ENCODE results near the gene MCOLN2. TPM values are rescaled to one million over a fixed set of nuclear protein-coding genes. Genes with fewer than 3 reads are reported as not detected.

The MCOLN2 gene
- total RNA-seq, 1 experiment from 2014 or later = 22.5 TPM

DNA sequence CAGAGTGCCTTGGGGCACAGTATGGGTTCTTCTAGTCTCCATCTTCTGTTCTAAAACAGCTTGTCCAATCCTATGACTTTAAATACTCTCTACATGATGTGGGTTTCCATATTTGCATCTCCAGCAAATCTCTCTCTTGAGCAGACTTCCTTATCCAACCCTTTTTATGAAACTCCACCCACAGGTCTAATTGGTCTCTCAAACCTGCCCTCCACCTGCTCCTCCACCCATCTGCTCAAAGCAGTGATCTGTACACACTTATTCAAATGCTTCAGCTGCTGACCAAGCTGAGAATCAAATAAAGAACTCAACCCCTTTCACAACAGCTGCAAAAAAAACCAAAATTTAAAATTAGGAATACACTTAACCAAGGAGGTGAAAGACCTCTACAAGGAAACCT, 11.5 kb downstream of the MCOLN2 start:
- DNase-seq (ENCODE audit: low read depth, low spot score) (no peak), ATAC-seq (no peak)
- H3K4me3 ChIP-seq (ENCODE audit: low read depth in 2 of 2, low read length in 2 of 2) = no peak overlapping the region
- H3K9me3 ChIP-seq (ENCODE audit: control insufficient read depth, insufficient read depth, low read depth, low read length) = no peaks in the 10 kb centered on the region
- no TSS peak for BruUV-seq (replicated peaks)
- no peaks in the 10 kb centered on the region for H3K4me1 ChIP-seq (ENCODE audit: control insufficient read depth, insufficient read depth, low read length)
- ChIA-PET CTCF (no interaction called here), POLR2A (no interaction called here)
- in situ Hi-C loops (cut with HindIII; ENCODE audit: low pct_unique_long_range_greater_than_20kb, low sequenced_read_pairs) = no loop called here
- intact Hi-C loops (cut with micrococcal nuclease; ENCODE audit: unreplicated experiment) = no loop called here
- TF ChIP-seq REST (IDR thresholded peaks at IDR 0.05; ENCODE audit: insufficient read depth in 1 of 2, low read depth in 2 of 2, low read length in 1 of 2) (no peak), TCF7L2 (IDR thresholded peaks at IDR 0.05; ENCODE audit: low read depth, low read length) (no peak), CTCF (IDR thresholded peaks at IDR 0.05) (no peak), SIN3A (IDR thresholded peaks at IDR 0.05; ENCODE audit: borderline replicate concordance, insufficient read depth, low read depth, low read length) (no peak), POLR2AphosphoS5 (IDR thresholded peaks at IDR 0.05; ENCODE audit: low read depth, low read length) (no peak)
- no peak overlapping the region for H3K27ac ChIP-seq (ENCODE audit: low read length)
- H3K27me3 ChIP-seq (ENCODE audit: control insufficient read depth, insufficient read depth, low read length) = no peaks in the 10 kb centered on the region
- no peaks in the 10 kb centered on the region for H3K36me3 ChIP-seq (ENCODE audit: control insufficient read depth, insufficient read depth, low read length)

- in situ Hi-C loops (cut with HindIII; ENCODE audit: low pct_unique_long_range_greater_than_20kb, low sequenced_read_pairs) = no loop called here
- TF ChIP-seq REST (IDR thresholded peaks at IDR 0.05; ENCODE audit: insufficient read depth in 1 of 2, low read depth in 2 of 2, low read length in 1 of 2) (no peak), CTCF (IDR thresholded peaks at IDR 0.05) (no peak), POLR2AphosphoS5 (IDR thresholded peaks at IDR 0.05; ENCODE audit: low read depth, low read length) (no peak), TCF7L2 (IDR thresholded peaks at IDR 0.05; ENCODE audit: low read depth, low read length) (no peak), SIN3A (IDR thresholded peaks at IDR 0.05; ENCODE audit: borderline replicate concordance, insufficient read depth, low read depth, low read length) (no peak)
- DNase-seq (ENCODE audit: low read depth, low spot score) = no peak
- no peaks in the 10 kb centered on the region for H3K36me3 ChIP-seq (ENCODE audit: control insufficient read depth, insufficient read depth, low read length)
- CTCF ChIA-PET = no interaction called here
- H3K9me3 ChIP-seq (ENCODE audit: control insufficient read depth, insufficient read depth, low read depth, low read length) = no peaks in the 10 kb centered on the region
- no peaks in the 10 kb centered on the region for H3K4me1 ChIP-seq (ENCODE audit: control insufficient read depth, insufficient read depth, low read length)
- intact Hi-C loops (cut with micrococcal nuclease; ENCODE audit: unreplicated experiment) = no loop called here
- H3K27ac ChIP-seq (ENCODE audit: low read length) = no peak overlapping the region
- BruUV-seq (replicated peaks) = no TSS peak
- H3K4me3 ChIP-seq (ENCODE audit: low read depth in 2 of 2, low read length in 2 of 2) = no peak overlapping the region
- H3K27me3 ChIP-seq (ENCODE audit: control insufficient read depth, insufficient read depth, low read length) = no peaks in the 10 kb centered on the region
- ATAC-seq = no peak
- POLR2A ChIA-PET = interaction anchor here (0.6 kb wide), 1 partner anchor 180 kb away, joined by 4 read pairs; no protein-coding TSS in a partner anchor
These were observed 14.5 kb downstream of the MCOLN2 start for GRCh38 chr1:84982395-84982794.
